HepG2 (cell line): ENCODE results near the gene USP5. TPM values are rescaled to one million over a fixed set of nuclear protein-coding genes. Genes with fewer than 3 reads are reported as not detected.

Source experiments
- AKNA ChIP-seq: sonication (generic); formaldehyde crosslinking; IDR thresholded peaks from 2 replicates; pipeline ENCODE4 v1.4.0; 2020; ENCODE audit warnings: missing genetic modification reagents, borderline replicate concordance
- ARHGAP35 ChIP-seq: sonication (generic); formaldehyde crosslinking; IDR thresholded peaks from 2 replicates; pipeline ENCODE4 v1.9.0; 2022; ENCODE audit warnings: mild to moderate bottlenecking, inconsistent platforms, moderate library complexity, missing genetic modification reagents, borderline replicate concordance
- BCL6 ChIP-seq: IDR thresholded peaks from 2 replicates; pipeline ENCODE4 v1.6.1; 2016; ENCODE audit warnings: missing genetic modification reagents, missing compliant biosample characterization
- ERF ChIP-seq: IDR thresholded peaks from 2 replicates; pipeline ENCODE4 v1.6.1; 2018; ENCODE audit warnings: missing biosample characterization, missing genetic modification reagents
- GATAD2A ChIP-seq: IDR thresholded peaks from 2 replicates; pipeline ENCODE4 v1.6.1; 2016
- HOXA3 ChIP-seq: sonication (generic); formaldehyde crosslinking; IDR thresholded peaks from 2 replicates; pipeline ENCODE4 v1.5.0; 2020; ENCODE audit warnings: missing genetic modification reagents
- PAXIP1 ChIP-seq: sonication (generic); formaldehyde crosslinking; conservative IDR thresholded peaks from 2 replicates; pipeline ENCODE4 v1.4.0; 2020; ENCODE audit warnings: mild to moderate bottlenecking, missing genetic modification reagents, moderate library complexity
- SKI ChIP-seq: fragments of 450-650 bp; IDR thresholded peaks from one replicate; pipeline ENCODE4 v1.6.1; 2018; ENCODE audit warnings: mild to moderate bottlenecking; ENCODE audit not compliant: partially characterized antibody
- SMARCC2 ChIP-seq: fragments of 450-650 bp; IDR thresholded peaks from 2 replicates; pipeline ENCODE4 v1.6.1; 2017; ENCODE audit warnings: antibody characterized with exemption, mild to moderate bottlenecking
- SRY ChIP-seq: sonication (generic); formaldehyde crosslinking; IDR thresholded peaks from 2 replicates; pipeline ENCODE4 v1.8.0; 2022; ENCODE audit warnings: mild to moderate bottlenecking, missing genetic modification reagents
- TP53 ChIP-seq: sonication (generic); formaldehyde crosslinking; conservative IDR thresholded peaks from 2 replicates; pipeline ENCODE4 v1.4.0; 2020; ENCODE audit warnings: missing genetic modification reagents
- ZFP62 ChIP-seq: sonication (generic); formaldehyde crosslinking; IDR thresholded peaks from 2 replicates; pipeline ENCODE4 v1.4.0; 2020; ENCODE audit warnings: missing genetic modification reagents
- ZKSCAN8 ChIP-seq: IDR thresholded peaks from 2 replicates; pipeline ENCODE4 v1.6.1; 2016; ENCODE audit warnings: borderline replicate concordance, missing genetic modification reagents, missing compliant biosample characterization
- ZNF383 ChIP-seq: sonication (generic); formaldehyde crosslinking; IDR thresholded peaks from 2 replicates; pipeline ENCODE4 v1.4.0; 2020; ENCODE audit warnings: missing genetic modification reagents, mild to moderate bottlenecking, borderline replicate concordance
- ZNF598 ChIP-seq: sonication (generic); formaldehyde crosslinking; IDR thresholded peaks from 2 replicates; pipeline ENCODE4 v1.5.1; 2020; ENCODE audit warnings: mild to moderate bottlenecking, missing genetic modification reagents, borderline replicate concordance
- polyA plus RNA-seq, 8 experiments: library from polyadenylated mRNA; depleted of rRNA in 3 of 8; stranded (reverse) in 7 of 8; unstranded in 1 of 8; fragments of >200 nt; fragmentation: Illumina TruSeq in 4 of 8; extraction: Trizol in 4 of 8; gene quantifications; 2 replicates each; pipeline versions ENCODE4 v1.2.1 to v1.2.3, GENCODE V29; 2011 to 2016; ENCODE audit warnings: low read depth in 4 of 8, missing spikeins in 1 of 8, mixed read lengths in 1 of 8; ENCODE audit not compliant: insufficient read depth in 1 of 8
- total RNA-seq, 5 experiments: library from RNA; depleted of rRNA; stranded (reverse); fragments of >200 nt; fragmentation: Illumina TruSeq; extraction: Trizol; gene quantifications; 2 replicates each; pipeline ENCODE4 v1.2.3, GENCODE V29; 2016; ENCODE audit warnings: low read depth in 1 of 5
- TF ChIP-seq, protein P1 (sequence below): IDR thresholded peaks from 2 replicates; pipeline ENCODE4 v1.6.1; 2018; ENCODE audit warnings: missing genetic modification reagents
- TF ChIP-seq, protein P2 (sequence below): sonication (generic); formaldehyde crosslinking; IDR thresholded peaks from 2 replicates; pipeline ENCODE4 v1.5.1; 2020; ENCODE audit warnings: missing genetic modification reagents, mild to moderate bottlenecking, borderline replicate concordance

The USP5 gene
- total and polyA plus RNA-seq, 2 of the 13 experiments (the other 11 are each of a cell fraction or from before 2014, with no cell fraction given), result 39.6 to 56.0 TPM

DNA sequence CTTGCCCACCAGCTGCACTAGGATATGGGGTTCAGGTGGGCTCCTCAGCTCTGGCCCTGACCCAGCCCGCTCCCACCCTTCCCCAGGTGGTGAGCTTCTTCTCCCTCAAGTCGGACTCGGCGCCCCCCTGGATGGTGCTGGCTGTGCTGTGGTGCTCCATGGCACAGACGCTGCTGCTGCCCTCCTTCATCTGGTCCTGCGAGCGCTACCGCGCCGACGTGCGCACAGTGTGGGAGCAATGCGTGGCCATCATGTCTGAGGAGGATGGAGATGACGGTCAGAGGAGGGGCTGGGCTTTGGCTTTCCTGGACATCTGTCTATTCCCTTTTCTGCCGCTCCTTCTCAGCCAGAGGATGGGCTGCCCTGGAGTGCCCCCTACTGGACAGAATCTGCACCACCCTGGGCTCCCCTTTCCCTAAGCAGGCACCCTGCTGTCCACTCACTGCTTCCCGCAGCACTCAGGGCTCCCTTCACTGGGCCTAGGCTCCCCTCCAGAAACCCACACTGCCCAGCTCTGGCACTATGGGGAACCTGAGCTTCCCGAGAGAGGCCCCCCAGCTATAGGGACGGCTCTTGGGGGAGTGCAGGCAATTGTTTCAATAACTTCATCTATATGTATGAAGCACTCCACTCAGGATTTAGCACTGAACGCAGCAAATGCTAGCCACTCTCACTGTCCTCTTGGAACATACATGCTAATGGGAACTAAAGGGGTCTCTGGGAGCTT is 26.4 kb upstream of the USP5 start (continued):
- TF ChIP-seq, protein P1, sequence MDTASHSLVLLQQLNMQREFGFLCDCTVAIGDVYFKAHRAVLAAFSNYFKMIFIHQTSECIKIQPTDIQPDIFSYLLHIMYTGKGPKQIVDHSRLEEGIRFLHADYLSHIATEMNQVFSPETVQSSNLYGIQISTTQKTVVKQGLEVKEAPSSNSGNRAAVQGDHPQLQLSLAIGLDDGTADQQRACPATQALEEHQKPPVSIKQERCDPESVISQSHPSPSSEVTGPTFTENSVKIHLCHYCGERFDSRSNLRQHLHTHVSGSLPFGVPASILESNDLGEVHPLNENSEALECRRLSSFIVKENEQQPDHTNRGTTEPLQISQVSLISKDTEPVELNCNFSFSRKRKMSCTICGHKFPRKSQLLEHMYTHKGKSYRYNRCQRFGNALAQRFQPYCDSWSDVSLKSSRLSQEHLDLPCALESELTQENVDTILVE, result 0 out of 2 replicates have a peak, but pooled peaks have one; percentile 24
- TF ChIP-seq ZKSCAN8 (no peak), ZFP62 (CRISPR knock-in tag) (no peak), HOXA3 (peak; percentile 34; the same call in 1 of the 2 replicates), ZNF383 (CRISPR knock-in tag) (no peak), PAXIP1 (CRISPR knock-in tag) (no peak), ARHGAP35 (no peak), SRY (CRISPR knock-in tag) (no peak), AKNA (no peak), ERF (CRISPR knock-in tag) (0 out of 2 replicates have a peak, but pooled peaks have one; percentile 24), SKI (no peak), TP53 (CRISPR knock-in tag) (no peak), BCL6 (CRISPR knock-in tag) (no peak), GATAD2A (CRISPR knock-in tag) (no peak), ZNF598 (no peak), SMARCC2 (no peak)
- TF ChIP-seq, protein P2, sequence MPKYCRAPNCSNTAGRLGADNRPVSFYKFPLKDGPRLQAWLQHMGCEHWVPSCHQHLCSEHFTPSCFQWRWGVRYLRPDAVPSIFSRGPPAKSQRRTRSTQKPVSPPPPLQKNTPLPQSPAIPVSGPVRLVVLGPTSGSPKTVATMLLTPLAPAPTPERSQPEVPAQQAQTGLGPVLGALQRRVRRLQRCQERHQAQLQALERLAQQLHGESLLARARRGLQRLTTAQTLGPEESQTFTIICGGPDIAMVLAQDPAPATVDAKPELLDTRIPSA (CRISPR knock-in tag), result no peak
